SIG-M5 (cell line): ENCODE measurements around the gene NCMAP.
A peak's percentile ranks its signal among the peaks of the same experiment; 100 is the strongest.

Experiments used
- DNase-seq: peaks from one replicate; lab custom pipeline; 2025; lab: John Stamatoyannopoulos, UW

NCMAP gene

DNA sequence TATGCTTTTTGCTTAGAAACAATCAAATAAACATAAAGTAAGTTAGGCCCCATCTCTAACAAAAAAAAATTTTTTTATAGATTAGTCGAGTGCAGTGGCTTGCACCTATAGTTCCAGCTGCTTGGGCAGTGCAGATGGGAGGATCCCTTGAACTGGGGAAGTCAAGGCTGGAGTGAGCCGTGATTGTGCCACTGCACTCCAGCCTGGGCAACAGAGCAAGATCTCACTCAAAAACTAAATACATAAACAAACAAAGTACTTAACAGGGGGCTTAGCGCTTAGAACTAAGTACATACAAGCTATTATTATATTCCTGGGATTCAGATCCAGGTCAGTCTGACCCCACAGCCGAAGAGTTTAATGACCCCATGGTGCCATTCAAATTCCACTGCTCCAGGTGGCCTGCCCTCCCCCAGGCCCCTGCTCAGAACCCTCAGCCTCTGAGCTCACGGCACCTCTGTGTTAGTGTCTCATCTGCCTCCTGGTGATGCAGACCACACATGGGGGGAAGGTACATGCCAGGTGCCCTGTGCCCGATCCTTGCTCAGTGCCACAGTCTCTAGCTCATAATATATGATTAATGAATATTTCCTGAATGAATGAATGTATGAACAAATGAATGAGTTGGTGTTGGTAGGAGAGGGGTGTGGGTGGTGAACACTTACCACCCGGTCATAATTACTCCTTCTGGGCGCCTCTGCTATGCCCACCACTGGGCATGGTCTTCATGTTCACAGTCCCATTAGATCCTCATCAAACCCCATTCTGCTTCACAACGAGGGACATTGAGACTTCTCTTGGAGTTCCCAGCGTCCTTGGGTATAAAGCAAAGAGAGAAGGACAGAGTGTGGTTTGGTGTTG lies 14.6 kb downstream of the NCMAP start:
- no peak for DNase-seq

DNA sequence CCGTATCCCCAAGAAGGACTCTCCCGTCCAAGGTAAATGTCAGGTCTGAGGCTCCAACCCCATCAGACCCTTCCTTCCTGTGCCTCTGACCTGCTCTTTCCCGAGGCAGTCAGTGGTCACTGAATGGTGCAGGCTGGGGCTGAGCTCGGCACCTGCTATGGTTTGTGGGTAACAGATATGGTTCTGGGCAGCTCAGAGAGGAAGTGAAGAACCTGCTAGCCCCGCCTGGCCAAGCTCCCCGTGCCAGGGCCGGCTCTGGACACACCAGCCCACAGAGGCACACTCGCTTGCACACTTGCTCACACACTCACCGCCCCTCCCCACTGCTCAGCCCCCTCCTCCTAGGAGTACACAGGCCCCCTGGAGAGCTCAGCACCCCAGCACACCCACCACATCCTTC lies 16.4 kb downstream of the NCMAP start:
- no peak for DNase-seq

GRCh38 chr1:24575905-24576587 lies 20.2 kb downstream of the NCMAP start:
- no peak for DNase-seq

- DNase-seq = no peak
These were observed 23.0 kb downstream of the NCMAP start for GRCh38 chr1:24578846-24579245.

- DNase-seq = no peak
These were observed 24.9 kb downstream of the NCMAP start for GRCh38 chr1:24580756-24581155.

- DNase-seq = no peak
These were observed 28.3 kb downstream of the NCMAP start for GRCh38 chr1:24584171-24584647.

- no peak for DNase-seq
These were observed 30.2 kb downstream of the NCMAP start for GRCh38 chr1:24586119-24586518.

DNA sequence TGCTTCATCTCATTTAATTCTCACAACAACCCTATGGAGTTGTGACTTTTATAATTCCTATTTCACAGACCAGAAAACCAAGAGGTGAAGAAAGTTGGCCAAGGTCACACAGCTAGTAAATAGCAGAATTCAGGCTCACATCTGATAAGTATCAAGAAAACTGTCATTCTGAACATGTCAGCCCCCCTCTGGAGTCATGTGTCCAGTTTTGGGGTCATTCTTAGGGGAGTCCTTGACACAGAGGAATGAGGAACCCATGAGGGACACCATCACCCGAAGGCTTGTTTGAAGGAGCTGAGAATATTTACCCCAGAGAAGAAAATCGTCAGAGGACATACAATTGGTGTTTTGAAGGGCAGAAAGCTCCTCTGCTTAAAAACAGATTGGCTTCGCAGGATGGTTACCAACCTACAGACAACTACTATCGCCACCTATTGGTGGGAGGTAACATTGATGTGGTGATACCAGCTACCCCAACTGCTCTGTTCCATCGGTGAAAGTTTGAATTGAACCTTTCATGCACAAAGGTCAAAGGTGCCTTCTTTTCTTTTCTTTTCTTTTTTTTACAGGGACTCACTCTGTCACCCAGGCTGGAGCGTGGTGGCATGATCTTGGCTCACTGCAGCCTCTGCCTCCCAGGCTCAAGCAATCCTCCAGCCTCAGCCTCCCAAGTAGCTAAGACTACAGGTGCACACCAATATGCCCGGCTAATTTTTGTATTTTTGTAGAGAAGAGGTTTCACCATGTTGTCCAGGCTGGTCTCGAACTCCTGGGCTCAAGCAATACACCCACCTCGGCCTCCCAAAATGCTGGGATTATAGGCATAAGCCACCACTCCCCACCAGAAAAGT lies 31.3 kb downstream of the NCMAP start:
- peak; percentile 4 for DNase-seq

DNA sequence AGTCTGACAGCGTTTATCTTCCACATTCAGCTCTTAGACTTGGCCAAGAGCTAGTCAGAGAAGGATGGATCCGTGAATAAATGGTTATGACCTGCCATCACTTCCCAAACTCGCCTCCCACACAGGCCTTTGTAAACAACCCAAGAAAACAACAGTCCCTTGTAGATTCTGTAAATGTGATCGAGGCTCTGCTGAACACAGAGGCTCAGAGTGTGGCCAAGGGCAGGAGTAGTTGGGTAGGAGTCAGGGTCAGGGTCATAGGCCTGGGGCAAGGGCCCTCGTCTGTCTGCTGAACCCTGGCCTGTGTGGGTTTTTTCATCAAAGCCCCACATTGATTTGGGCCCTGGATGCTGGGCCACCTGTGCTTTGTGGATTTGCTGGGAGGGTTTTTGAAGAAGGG lies 32.7 kb downstream of the NCMAP start:
- no peak for DNase-seq

DNA sequence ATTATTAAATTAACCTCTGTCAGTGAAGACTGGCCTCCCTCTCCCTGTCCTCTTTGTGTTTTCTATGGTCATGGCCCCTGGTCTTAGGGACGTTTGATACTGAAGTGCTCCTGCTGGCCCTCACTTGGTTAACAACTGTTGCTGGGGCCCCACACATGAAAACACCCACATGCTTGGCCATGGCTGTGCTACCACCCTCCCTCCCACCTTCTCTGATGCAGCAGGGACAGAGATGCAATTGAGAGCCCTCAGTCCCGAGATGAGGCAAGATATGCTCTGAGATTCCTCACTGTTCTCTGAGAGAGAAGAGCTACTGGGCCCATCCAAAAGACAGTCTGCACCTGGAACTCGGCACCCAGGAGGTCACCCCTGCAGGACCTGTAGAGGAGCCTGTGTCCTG lies 33.3 kb downstream of the NCMAP start:
- DNase-seq = no peak

DNA sequence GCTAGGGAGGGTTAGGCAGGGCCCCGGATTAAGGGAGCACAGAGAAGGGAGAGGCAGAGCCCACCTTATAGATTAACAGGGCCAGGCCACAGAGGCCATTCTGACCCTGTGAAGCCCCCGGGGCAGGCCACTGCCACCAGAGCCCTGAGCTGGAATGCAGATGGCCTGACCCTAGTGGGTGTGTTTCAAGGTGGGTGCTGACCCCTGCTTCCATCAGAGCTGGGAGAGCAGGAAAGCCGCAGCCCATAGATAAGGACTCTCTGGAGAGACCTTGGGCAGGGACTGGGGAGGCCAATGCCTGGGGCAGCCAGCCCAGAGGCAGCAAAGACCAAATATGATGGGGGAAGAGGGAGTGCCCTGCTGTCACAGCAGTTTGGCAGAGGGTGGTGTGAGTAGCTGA lies 35.9 kb downstream of the NCMAP start:
- DNase-seq = no peak

DNA sequence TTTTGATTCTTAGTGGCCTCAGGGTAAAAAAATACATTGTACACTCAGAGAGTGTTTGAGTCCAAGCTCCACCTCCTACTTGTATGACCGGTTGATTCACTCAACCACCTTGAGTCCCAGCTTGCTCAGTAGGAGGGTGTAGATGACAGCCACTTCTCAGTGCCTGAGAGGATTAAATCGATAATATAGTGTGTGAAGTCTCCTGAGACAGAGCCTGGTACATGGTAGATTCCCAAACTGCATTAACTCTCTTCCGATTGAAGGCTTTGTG lies 38.4 kb downstream of the NCMAP start:
- no peak for DNase-seq

DNA sequence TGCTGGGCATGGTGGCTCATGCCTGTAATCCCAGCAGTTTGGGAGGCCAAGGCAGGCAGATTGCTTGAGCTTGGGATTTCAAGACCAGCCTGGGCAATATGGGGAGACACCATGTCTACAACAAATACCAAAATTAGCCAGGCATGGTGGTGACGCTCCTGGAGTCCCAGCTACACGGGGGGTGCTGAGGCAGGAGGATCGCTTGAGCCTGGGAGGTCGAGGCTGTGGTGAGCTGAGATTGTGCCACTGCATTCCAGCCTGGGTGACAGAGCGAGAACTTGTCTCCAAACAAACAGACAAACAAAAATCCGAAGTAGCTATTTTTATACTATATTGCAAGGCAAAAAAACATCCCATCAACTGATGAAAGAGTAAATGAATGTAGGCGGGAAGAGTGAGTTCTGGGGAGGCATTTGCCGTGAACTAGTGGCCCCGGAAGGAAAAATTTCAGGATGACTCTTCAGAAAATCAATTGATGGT lies 40.6 kb downstream of the NCMAP start:
- no peak for DNase-seq

DNA sequence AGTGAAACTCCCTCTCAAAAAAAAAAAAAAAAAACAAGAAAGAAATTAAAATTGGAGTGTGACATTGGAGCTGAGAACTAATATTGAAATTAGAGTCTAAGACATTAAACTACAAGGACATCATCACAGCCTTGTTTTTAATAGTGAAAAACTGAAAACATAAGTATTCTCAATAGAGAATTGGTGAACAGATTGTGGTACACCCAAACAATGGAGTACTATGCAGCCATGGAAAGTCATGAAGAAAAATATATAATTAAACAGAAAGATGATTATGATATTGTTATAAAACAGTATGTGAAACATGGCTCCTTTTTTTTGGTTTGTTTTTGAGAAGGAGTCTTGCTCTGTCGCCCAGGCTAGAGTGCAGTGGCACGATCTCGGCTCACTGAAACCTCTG lies 43.4 kb downstream of the NCMAP start:
- no peak for DNase-seq

GRCh38 chr1:24600551-24600950 lies 44.7 kb downstream of the NCMAP start:
- DNase-seq = no peak

DNA sequence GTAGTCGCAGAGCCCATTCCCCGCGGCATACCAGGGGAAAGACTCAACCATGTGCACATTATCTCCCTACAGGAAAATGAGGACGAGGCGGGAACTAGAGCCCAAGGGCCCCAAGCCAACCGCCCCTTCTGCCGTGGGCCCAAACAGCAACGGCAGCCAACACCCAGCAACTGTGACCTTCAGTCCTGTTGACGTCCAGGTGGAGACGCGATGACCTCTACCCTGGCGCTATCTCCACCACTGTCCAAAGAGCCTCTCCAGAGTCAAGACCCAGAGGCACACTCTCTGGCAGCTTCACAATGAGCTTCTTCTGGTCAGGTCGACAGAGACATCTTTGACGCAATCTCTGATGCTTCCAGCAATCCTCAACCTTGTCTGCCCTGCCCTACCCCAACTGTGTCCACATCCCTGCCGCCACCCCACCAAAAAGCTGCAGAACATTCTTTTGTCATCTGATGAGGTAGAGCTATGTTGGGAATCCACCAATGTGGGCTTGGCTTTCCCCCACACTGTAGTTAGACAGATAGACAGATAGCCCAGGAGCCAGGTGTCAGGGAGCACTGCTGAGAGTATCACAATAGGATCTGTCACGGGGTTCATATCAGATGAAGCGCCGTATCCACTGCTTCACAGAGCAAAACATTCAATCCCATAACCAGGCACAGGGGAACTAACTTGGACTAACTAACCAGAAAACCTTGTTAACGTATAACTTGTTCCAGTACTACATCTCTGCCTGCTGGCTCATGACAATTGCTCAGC lies 49.8 kb downstream of the NCMAP start:
- DNase-seq = no peak

DNA sequence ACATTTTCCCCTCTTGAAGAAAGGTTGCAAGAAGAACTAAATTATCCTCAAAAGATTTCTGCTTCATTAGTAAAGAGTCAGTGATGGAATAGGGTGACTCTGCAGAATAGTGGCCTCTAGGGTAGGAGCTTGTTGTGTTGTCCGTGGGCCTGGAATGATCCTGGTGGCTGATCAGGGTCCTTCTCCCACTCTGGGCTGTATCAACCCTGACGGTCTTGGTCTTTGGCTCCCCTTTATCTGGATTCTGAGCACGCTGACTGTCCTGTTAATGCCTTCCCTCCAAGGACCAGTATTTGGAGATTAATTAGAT lies 50.4 kb downstream of the NCMAP start:
- no peak for DNase-seq

- DNase-seq = no peak
These were observed 50.7 kb downstream of the NCMAP start for GRCh38 chr1:24606621-24607020.

DNA sequence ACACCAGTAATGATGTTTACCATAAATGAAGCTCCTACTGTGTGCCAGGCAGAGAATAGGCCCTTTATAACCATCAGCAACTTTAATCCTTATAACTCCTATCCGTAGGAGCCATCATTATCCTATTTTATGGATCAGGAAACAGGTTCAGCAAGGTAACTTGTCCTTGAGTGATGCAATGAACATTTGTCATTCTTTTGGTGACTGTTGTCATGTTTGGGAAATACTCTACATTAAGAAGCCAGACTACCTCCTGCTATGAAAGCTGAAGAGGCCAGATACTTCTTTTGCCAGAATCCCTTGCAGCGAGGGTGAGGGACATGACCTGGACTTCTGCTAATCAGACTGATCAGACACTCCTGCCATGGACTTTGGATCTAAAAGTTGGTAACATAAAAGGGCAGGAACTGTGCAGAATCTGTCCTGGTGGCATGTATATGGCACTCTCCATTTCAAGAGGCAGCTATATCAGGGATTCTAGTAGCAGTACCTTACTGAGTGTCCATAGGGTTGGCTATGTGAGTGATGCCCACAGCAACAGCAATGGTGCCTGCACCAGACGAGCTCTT lies 54.1 kb downstream of the NCMAP start:
- no peak for DNase-seq

DNA sequence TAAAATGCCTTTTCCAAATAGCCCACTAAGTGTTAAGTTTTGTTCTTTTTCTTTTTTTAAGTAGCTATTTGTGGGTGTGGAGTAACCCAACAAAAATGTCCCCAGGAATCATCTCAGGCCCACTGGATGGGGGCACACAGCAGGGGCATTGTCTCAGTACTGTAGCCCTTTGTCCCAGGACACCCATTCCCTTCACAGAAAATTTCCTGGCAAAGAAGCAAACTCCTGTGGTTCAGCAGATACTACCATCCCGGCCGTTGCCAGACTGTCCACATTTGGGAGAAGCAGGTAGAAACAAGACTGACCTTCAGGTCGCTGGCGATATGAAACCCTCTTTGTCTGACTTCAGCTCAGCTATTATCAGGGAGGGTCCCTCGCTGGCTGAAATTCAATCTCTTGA lies 63.5 kb downstream of the NCMAP start:
- DNase-seq = no peak

DNA sequence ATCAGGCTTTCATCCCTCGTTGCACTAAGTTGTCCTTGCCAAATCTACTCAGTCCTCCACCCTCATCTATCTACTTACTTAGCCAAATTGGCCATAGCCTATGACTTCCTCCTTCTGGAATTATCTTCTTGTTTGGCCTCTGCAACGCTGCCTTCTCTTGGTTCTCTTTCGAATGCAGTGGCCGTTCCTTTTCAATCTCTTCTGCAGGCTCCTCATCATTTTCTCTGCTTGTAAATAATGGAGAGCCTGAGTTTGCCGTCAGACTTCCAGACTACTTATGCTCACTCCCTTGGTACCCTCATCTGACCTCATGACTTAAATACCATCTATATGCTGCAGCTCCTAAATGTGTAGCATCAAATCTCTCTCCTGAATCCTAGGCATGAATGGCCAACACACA lies 64.8 kb downstream of the NCMAP start:
- no peak for DNase-seq

DNA sequence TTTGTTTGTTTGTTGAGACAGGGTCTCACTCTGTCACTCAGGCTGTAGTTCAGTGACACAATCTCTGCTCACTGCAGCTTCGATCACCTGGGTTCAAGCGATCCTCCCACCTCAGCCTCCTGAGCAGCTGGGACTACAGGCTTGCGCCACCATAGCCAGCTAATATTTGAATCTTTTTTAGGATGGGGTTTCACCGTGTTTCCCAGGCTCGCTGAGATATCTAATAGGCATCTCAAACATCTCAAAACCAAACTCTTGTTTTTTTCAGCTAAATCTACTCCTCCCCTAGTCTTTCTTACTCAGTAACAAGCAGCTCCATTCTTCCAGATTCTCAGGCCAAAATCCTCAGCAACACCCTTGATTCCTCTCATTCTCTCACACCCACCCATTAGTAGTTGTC lies 65.2 kb downstream of the NCMAP start:
- no peak for DNase-seq
